PFSK-1 (cell line): ENCODE results near the gene CAPN7.

ENCODE experiments used
- SIN3A ChIP-seq: IDR thresholded peaks from 2 replicates; pipeline ENCODE4 v1.6.1; 2012; ENCODE audit warnings: mild to moderate bottlenecking, low read length, moderate library complexity, borderline replicate concordance; ENCODE audit not compliant: insufficient read depth
- TAF1 ChIP-seq: IDR thresholded peaks from 2 replicates; pipeline ENCODE4 v1.6.1; 2012; ENCODE audit warnings: low read length, control low read depth, borderline replicate concordance; ENCODE audit not compliant: insufficient read depth

- TF ChIP-seq TAF1, result no peak
- no peak for TF ChIP-seq SIN3A
Observed at GRCh38 chr3:15295506-15295905, 89.5 kb downstream of the CAPN7 start.
